ENCODE measurements around the gene UNC93A. TPM values are rescaled to one million over a fixed set of nuclear protein-coding genes. Genes with fewer than 3 reads are reported as not detected.

The UNC93A gene
- total RNA-seq, 6 donors from 2014 or later = not detected

- no peak for DNase-seq
- Histone ChIP-seq H3K36me3 (no peaks in the 10 kb centered on the region), H3K4me3 (no peak overlapping the region), H3K27me3 (no peaks in the 10 kb centered on the region), H3K4me1 (no peaks in the 10 kb centered on the region), H3K27ac (no peak overlapping the region), H3K9me3 (no peaks in the 10 kb centered on the region)
- ATAC-seq (ENCODE audit: low FRiP score in 2 of 2) = no peak
- no peak for TF ChIP-seq POLR2A (IDR thresholded peaks at IDR 0.05)
- WGBS, 2 donors = 87 to 92% methylated on average over 14 to 16 of the region's 16 CpGs
These were observed 8.7 kb downstream of the UNC93A start for GRCh38 chr6:167299641-167300308.

- Histone ChIP-seq H3K27ac (no peak overlapping the region), H3K4me3 (no peak overlapping the region), H3K36me3 (no peaks in the 10 kb centered on the region), H3K27me3 (no peaks in the 10 kb centered on the region), H3K4me1 (no peaks in the 10 kb centered on the region), H3K9me3 (no peaks in the 10 kb centered on the region)
- 93 to 95% methylated on average over 9 of the region's 9 CpGs for WGBS, 2 donors
- TF ChIP-seq POLR2A (IDR thresholded peaks at IDR 0.05) (no peak), CTCF (IDR thresholded peaks at IDR 0.05) (no peak), EP300 (IDR thresholded peaks at IDR 0.05) (no peak), POLR2AphosphoS5 (IDR thresholded peaks at IDR 0.05) (no peak)
- no peak for ATAC-seq (ENCODE audit: low FRiP score in 2 of 2)
- no peak for DNase-seq
These were observed 10.0 kb downstream of the UNC93A start for GRCh38 chr6:167300902-167301777.

GRCh38 chr6:167302074-167302473 lies 11.0 kb downstream of the UNC93A start:
- no peak for DNase-seq
- ATAC-seq (ENCODE audit: low FRiP score in 2 of 2) = no peak
- WGBS, 2 donors = 78 to 87% methylated on average over 9 of the region's 9 CpGs

GRCh38 chr6:167302796-167303195 lies 11.7 kb downstream of the UNC93A start:
- H3K4me3 ChIP-seq = no peak overlapping the region
- no peaks in the 10 kb centered on the region for H3K27me3 ChIP-seq
- no peaks in the 10 kb centered on the region for H3K36me3 ChIP-seq
- no peak overlapping the region for H3K27ac ChIP-seq
- DNase-seq = no peak
- no peaks in the 10 kb centered on the region for H3K9me3 ChIP-seq
- no peak for TF ChIP-seq EP300 (IDR thresholded peaks at IDR 0.05)
- no peak for TF ChIP-seq CTCF (IDR thresholded peaks at IDR 0.05)
- TF ChIP-seq POLR2AphosphoS5 (IDR thresholded peaks at IDR 0.05) = no peak
- no peak for TF ChIP-seq POLR2A (IDR thresholded peaks at IDR 0.05)
- H3K4me1 ChIP-seq = no peaks in the 10 kb centered on the region
- WGBS, 2 donors = 83 to 92% methylated on average over 10 to 13 of the region's 13 CpGs
- ATAC-seq (ENCODE audit: low FRiP score in 2 of 2) = no peak

More at GRCh38 chr6:167302074-167302473, 11.0 kb downstream of the UNC93A start:
- no peaks in the 10 kb centered on the region for H3K4me1 ChIP-seq
- no peak overlapping the region for H3K27ac ChIP-seq
- no peaks in the 10 kb centered on the region for H3K27me3 ChIP-seq
- no peak overlapping the region for H3K4me3 ChIP-seq
- TF ChIP-seq CTCF (IDR thresholded peaks at IDR 0.05) (no peak), POLR2AphosphoS5 (IDR thresholded peaks at IDR 0.05) (no peak), EP300 (IDR thresholded peaks at IDR 0.05) (no peak)
- no peaks in the 10 kb centered on the region for H3K36me3 ChIP-seq
- no peaks in the 10 kb centered on the region for H3K9me3 ChIP-seq

- no peak for ATAC-seq (ENCODE audit: low FRiP score in 2 of 2)
- H3K9me3 ChIP-seq = no peaks in the 10 kb centered on the region
- TF ChIP-seq EP300 (IDR thresholded peaks at IDR 0.05) = no peak
- no peak for TF ChIP-seq CTCF (IDR thresholded peaks at IDR 0.05)
- no peak for TF ChIP-seq POLR2AphosphoS5 (IDR thresholded peaks at IDR 0.05)
- TF ChIP-seq POLR2A (IDR thresholded peaks at IDR 0.05) = no peak
- no peaks in the 10 kb centered on the region for H3K36me3 ChIP-seq
- H3K4me3 ChIP-seq = no peak overlapping the region
- H3K4me1 ChIP-seq = no peaks in the 10 kb centered on the region
- DNase-seq = no peak
- H3K27me3 ChIP-seq = no peaks in the 10 kb centered on the region
- no peak overlapping the region for H3K27ac ChIP-seq
- 87 to 91% methylated on average over 22 of the region's 22 CpGs for WGBS, 2 donors
These were observed 12.8 kb downstream of the UNC93A start for GRCh38 chr6:167303675-167304625.

All from upper lobe of left lung (tissue), 6 donors.